HepG2 (cell line): ENCODE measurements around the gene DLAT. TPM values are rescaled to one million over a fixed set of nuclear protein-coding genes. Genes with fewer than 3 reads are reported as not detected.

Experiments used
- ATAC-seq: fragments of 200-7000 bp; cut with Tn5 transposase; 3 replicates; pipeline ENCODE4 v1.9.1; 2020; ENCODE audit warnings: mild to moderate bottlenecking, moderate library complexity
- BruUV-seq: library from RNA; stranded (reverse); fragments of 400-500 nt; replicated peaks from 2 replicates; lab custom pipeline; 2021; lab: Mats Ljungman, UMichigan
- CTCF ChIA-PET: fragments of 300-600 bp; formaldehyde crosslinking; extraction: SDS; loops from one replicate; lab custom pipeline; 2021; ENCODE audit warnings: low total read pairs, inconsistent platforms, low intra/inter-chr PET ratio; lab: Yijun Ruan, JAX
- POLR2A ChIA-PET: fragments of 350-600 bp; sonication (Branson Sonifier 250); formaldehyde crosslinking; loops from one replicate; lab custom pipeline; 2020; ENCODE audit warnings: antibody characterized with exemption, inconsistent platforms; lab: Yijun Ruan, JAX
- DNase-seq: peaks from one replicate; pipeline ENCODE4 v3.0.0-alpha.2; 2015; ENCODE audit warnings: low spot score
- FAIRE-seq: peaks from 3 replicates; lab custom pipeline; 2011; peaks lifted over from hg19 to GRCh38; lab: Jason Lieb, UNC
- H2AFZ ChIP-seq: one replicate; pipeline ENCODE4 v1.6.1; 2011; ENCODE audit warnings: low read length, inconsistent platforms
- H3K27ac ChIP-seq: fragments of 300-600 bp; 3 replicates; pipeline ENCODE4 v1.8.0; 2011; ENCODE audit warnings: mixed run types, mild to moderate bottlenecking, mixed read lengths, low read length, inconsistent platforms; ENCODE audit not compliant: insufficient read depth; ENCODE audit errors: extremely low read length
- H3K27me3 ChIP-seq, 2 experiments: fragments of 200-600 bp in 1 of 2; 2 replicates in 1 of 2; 3 replicates in 1 of 2; pipeline versions ENCODE4 v1.6.0 to v1.8.0; 2011; ENCODE audit warnings: low read length in 2 of 2, mild to moderate bottlenecking in 2 of 2, moderate library complexity in 2 of 2, inconsistent platforms in 1 of 2; ENCODE audit not compliant: insufficient read depth in 2 of 2, control insufficient read depth in 1 of 2
- H3K36me3 ChIP-seq, 2 experiments: fragments of 200-600 bp in 1 of 2; replicated peaks in 1 of 2; 2 replicates in 1 of 2; 3 replicates in 1 of 2; pipeline versions ENCODE4 v1.5.1 to v1.8.0; 2011; ENCODE audit warnings: low read length in 2 of 2, inconsistent platforms in 1 of 2; ENCODE audit not compliant: insufficient read depth in 2 of 2, control insufficient read depth in 1 of 2
- H3K4me1 ChIP-seq: 2 replicates; pipeline ENCODE4 v1.5.1; 2012; ENCODE audit warnings: low read length, inconsistent platforms; ENCODE audit not compliant: insufficient read depth
- H3K4me2 ChIP-seq: 2 replicates; pipeline ENCODE4 v1.6.0; 2011; ENCODE audit warnings: low read depth, low read length, inconsistent platforms
- H3K4me3 ChIP-seq, 3 experiments: fragments of 200-600 bp in 1 of 3; sonication (generic), shearing (Covaris generic) in 1 of 3; replicated peaks in 1 of 3; 2 replicates each; pipeline ENCODE4 v1.5.1; 2011 to 2016; ENCODE audit warnings: low read length in 3 of 3, inconsistent platforms in 2 of 3, low read depth in 2 of 3, mild to moderate bottlenecking in 2 of 3, control low read depth in 1 of 3, mixed read lengths in 1 of 3; ENCODE audit not compliant: insufficient read depth in 1 of 3
- H3K79me2 ChIP-seq: one replicate; pipeline ENCODE4 v1.6.1; 2011; ENCODE audit warnings: low read length, inconsistent platforms; ENCODE audit not compliant: insufficient read depth
- H3K9ac ChIP-seq: 2 replicates; pipeline ENCODE4 v1.6.0; 2011; ENCODE audit warnings: mild to moderate bottlenecking, low read depth, low read length, inconsistent platforms; ENCODE audit not compliant: insufficient read depth
- H3K9me3 ChIP-seq: 2 replicates; pipeline ENCODE4 v1.5.1; 2012; ENCODE audit warnings: mild to moderate bottlenecking, low read length
- H4K20me1 ChIP-seq: 2 replicates; pipeline ENCODE4 v1.6.0; 2011; ENCODE audit warnings: inconsistent platforms, mild to moderate bottlenecking, low read length, moderate library complexity; ENCODE audit not compliant: insufficient read depth
- ELF1 ChIP-seq: sonication (generic); formaldehyde crosslinking; IDR thresholded peaks from 2 replicates; pipeline ENCODE4 v1.4.0; 2020; ENCODE audit warnings: missing genetic modification reagents
- GRHL1 ChIP-seq: sonication (generic); formaldehyde crosslinking; conservative IDR thresholded peaks from 2 replicates; pipeline ENCODE4 v1.8.0; 2022; ENCODE audit warnings: missing genetic modification reagents
- HNRNPK ChIP-seq: fragments of 200-400 bp; formaldehyde crosslinking; IDR thresholded peaks from 2 replicates; pipeline ENCODE4 v1.6.1; 2018; ENCODE audit warnings: low read length, low read depth, moderate library complexity, mild to moderate bottlenecking; ENCODE audit not compliant: poor library complexity, severe bottlenecking
- JARID2 ChIP-seq: sonication (generic); formaldehyde crosslinking; IDR thresholded peaks from 2 replicates; pipeline ENCODE4 v1.8.1; 2023; ENCODE audit warnings: missing genetic modification reagents, inconsistent platforms; ENCODE audit not compliant: insufficient replicate concordance
- MAFF ChIP-seq: IDR thresholded peaks from 2 replicates; pipeline ENCODE4 v1.6.1; 2011; ENCODE audit warnings: low read depth, low read length, improper control_type of control experiment
- MAFK ChIP-seq, 2 experiments: IDR thresholded peaks in 1 of 2; conservative IDR thresholded peaks in 1 of 2; 2 replicates each; pipeline ENCODE4 v1.6.1; 2011; ENCODE audit warnings: improper control_type of control experiment in 2 of 2, low read length in 2 of 2
- NKX3-1 ChIP-seq: sonication (generic); formaldehyde crosslinking; IDR thresholded peaks from 2 replicates; pipeline ENCODE4 v1.5.0; 2020; ENCODE audit warnings: missing genetic modification reagents
- RBAK ChIP-seq: sonication (generic); formaldehyde crosslinking; IDR thresholded peaks from 2 replicates; pipeline ENCODE4 v1.5.1; 2020; ENCODE audit warnings: mild to moderate bottlenecking, missing genetic modification reagents
- SRSF1 ChIP-seq: fragments of 200-400 bp; formaldehyde crosslinking; optimal IDR thresholded peaks from 2 replicates; pipeline ENCODE3; 2017; ENCODE audit warnings: mild to moderate bottlenecking, low read depth, low read length, moderate library complexity
- SYNCRIP ChIP-seq: fragments of 200-400 bp; formaldehyde crosslinking; IDR thresholded peaks from 2 replicates; pipeline ENCODE4 v1.6.1; 2018; ENCODE audit warnings: mild to moderate bottlenecking, low read depth, low read length; ENCODE audit not compliant: insufficient read depth
- WIZ ChIP-seq: sonication (generic); formaldehyde crosslinking; IDR thresholded peaks from 2 replicates; pipeline ENCODE4 v1.5.1; 2020; ENCODE audit warnings: mild to moderate bottlenecking, missing genetic modification reagents
- ZKSCAN1 ChIP-seq: fragments of 150-350 bp; IDR thresholded peaks from 2 replicates; pipeline ENCODE4 v1.6.1; 2014; ENCODE audit warnings: low read length
- ZNF768 ChIP-seq: sonication (generic); formaldehyde crosslinking; IDR thresholded peaks from 2 replicates; pipeline ENCODE4 v1.4.0; 2020; ENCODE audit warnings: missing genetic modification reagents
- WGBS: methylation state at CpG from one replicate; pipeline ENCODE4 v1.1.6; 2017; ENCODE audit warnings: low lambda C conversion rate; 5-methylcytosine and 5-hydroxymethylcytosine counted together
- in situ Hi-C: cut with HindIII; loops from 2 replicates; pipeline ENCODE4 v1.10.0; 2017; ENCODE audit warnings: low pct_unique_long_range_greater_than_20kb; ENCODE audit not compliant: extremely low pct_ligation_motif_present
- intact Hi-C: fragments of 100-400 bp; cut with micrococcal nuclease; formaldehyde crosslinking; loops from one replicate; pipeline ENCODE4 v1.10.0; 2022; ENCODE audit not compliant: unreplicated experiment
- polyA plus RNA-seq, 8 experiments: library from polyadenylated mRNA; depleted of rRNA in 3 of 8; stranded (reverse) in 7 of 8; unstranded in 1 of 8; fragments of >200 nt; fragmentation: Illumina TruSeq in 4 of 8; extraction: Trizol in 4 of 8; gene quantifications; 2 replicates each; pipeline versions ENCODE4 v1.2.1 to v1.2.3, GENCODE V29; 2011 to 2016; ENCODE audit warnings: low read depth in 4 of 8, missing spikeins in 1 of 8, mixed read lengths in 1 of 8; ENCODE audit not compliant: insufficient read depth in 1 of 8
- total RNA-seq, 5 experiments: library from RNA; depleted of rRNA; stranded (reverse); fragments of >200 nt; fragmentation: Illumina TruSeq; extraction: Trizol; gene quantifications; 2 replicates each; pipeline ENCODE4 v1.2.3, GENCODE V29; 2016; ENCODE audit warnings: low read depth in 1 of 5
- TF ChIP-seq, protein P1 (sequence below): sonication (generic); formaldehyde crosslinking; IDR thresholded peaks from 2 replicates; pipeline ENCODE4 v1.8.1; 2022; ENCODE audit warnings: mild to moderate bottlenecking, missing genetic modification reagents
- TF ChIP-seq, protein P2 (sequence below): IDR thresholded peaks from 2 replicates; pipeline ENCODE4 v1.6.1; 2016; ENCODE audit warnings: missing compliant biosample characterization, missing genetic modification reagents, borderline replicate concordance

Gene DLAT
- total and polyA plus RNA-seq, 2 of the 13 experiments (the other 11 are each of a cell fraction or from before 2014, with no cell fraction given): 26.4 to 62.2 TPM

GRCh38 chr11:112100462-112100861 lies 75.3 kb downstream of the DLAT start:
- no TSS peak for BruUV-seq
- POLR2A ChIA-PET: interaction anchor here (1.0 kb wide), 1 partner anchor 13 kb away, joined by 3 read pairs; no protein-coding TSS in a partner anchor
- peak; percentile 64 for TF ChIP-seq MAFF
- no peak for TF ChIP-seq HNRNPK
- TF ChIP-seq MAFK (conservative IDR thresholded peaks at IDR 0.05 in 1 of 2, IDR thresholded peaks at IDR 0.05 in 1 of 2; ENCODE audit: low read length in 2 of 2): peak; percentile 54 to 71
- intact Hi-C loops: no loop called here
- H2AFZ ChIP-seq: no peak overlapping the region
- DNase-seq (no peak), ATAC-seq (no peak), FAIRE-seq (no peak)
- no peak overlapping the region for H3K4me3 ChIP-seq
- no peaks in the 10 kb centered on the region for H4K20me1 ChIP-seq
- CTCF ChIA-PET: no interaction called here
- WGBS: 88% methylated on average over 2 of the region's 2 CpGs
- no peaks in the 10 kb centered on the region for H3K4me1 ChIP-seq
- H3K9ac ChIP-seq: no peak overlapping the region
- H3K27ac ChIP-seq: no peak overlapping the region
- H3K9me3 ChIP-seq: no peaks in the 10 kb centered on the region
- no peaks in the 10 kb centered on the region for H3K27me3 ChIP-seq
- H3K4me2 ChIP-seq: no peak overlapping the region
- H3K79me2 ChIP-seq: no peaks in the 10 kb centered on the region
- in situ Hi-C loops: no loop called here
- no peaks in the 10 kb centered on the region; a peak in 2 of 5 replicates for H3K36me3 ChIP-seq

DNA sequence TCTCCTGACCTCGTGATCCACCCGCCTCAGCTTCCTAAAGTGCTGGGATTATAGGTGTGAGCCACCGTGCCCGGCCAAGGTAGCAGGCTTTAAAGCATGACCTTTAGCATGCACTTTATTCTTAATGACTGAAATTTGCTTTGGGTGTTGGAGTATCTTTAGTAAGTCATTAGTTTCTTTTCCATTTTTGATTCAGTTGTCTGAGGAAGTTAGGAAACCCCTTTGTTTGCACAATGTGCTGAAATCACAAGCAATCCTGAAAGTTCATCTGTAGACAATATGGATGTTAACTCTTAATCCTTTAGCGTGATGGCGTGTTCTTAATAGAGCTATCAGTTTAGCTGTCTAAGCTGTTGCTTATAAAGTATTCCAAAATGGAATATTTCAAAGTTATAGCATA lies 78.2 kb downstream of the DLAT start:
- no peak overlapping the region for H3K4me2 ChIP-seq
- H3K9me3 ChIP-seq: no peaks in the 10 kb centered on the region
- ChIA-PET POLR2A (no interaction called here), CTCF (no interaction called here)
- intact Hi-C loops: no loop called here
- H3K27ac ChIP-seq: no peak overlapping the region
- H3K9ac ChIP-seq: no peak overlapping the region
- DNase-seq (no peak), ATAC-seq (no peak), FAIRE-seq (no peak)
- H2AFZ ChIP-seq: no peak overlapping the region
- H3K79me2 ChIP-seq: no peaks in the 10 kb centered on the region
- no peaks in the 10 kb centered on the region for H4K20me1 ChIP-seq
- BruUV-seq: no TSS peak
- no peaks in the 10 kb centered on the region for H3K36me3 ChIP-seq
- WGBS: 96% methylated on average over 6 of the region's 6 CpGs
- no peaks in the 10 kb centered on the region for H3K27me3 ChIP-seq
- H3K4me1 ChIP-seq: no peaks in the 10 kb centered on the region
- no peak overlapping the region for H3K4me3 ChIP-seq
- in situ Hi-C loops: no loop called here
- no peak for TF ChIP-seq ELF1 (CRISPR knock-in tag)
- TF ChIP-seq RBAK (CRISPR knock-in tag): no peak
- no peak for TF ChIP-seq SYNCRIP
- no peak for TF ChIP-seq JARID2 (CRISPR knock-in tag)
- TF ChIP-seq ZKSCAN1: no peak
- TF ChIP-seq NKX3-1 (CRISPR knock-in tag): no peak
- no peak for TF ChIP-seq WIZ (CRISPR knock-in tag)
- no peak for TF ChIP-seq ZNF768 (CRISPR knock-in tag)
- TF ChIP-seq, protein P1, sequence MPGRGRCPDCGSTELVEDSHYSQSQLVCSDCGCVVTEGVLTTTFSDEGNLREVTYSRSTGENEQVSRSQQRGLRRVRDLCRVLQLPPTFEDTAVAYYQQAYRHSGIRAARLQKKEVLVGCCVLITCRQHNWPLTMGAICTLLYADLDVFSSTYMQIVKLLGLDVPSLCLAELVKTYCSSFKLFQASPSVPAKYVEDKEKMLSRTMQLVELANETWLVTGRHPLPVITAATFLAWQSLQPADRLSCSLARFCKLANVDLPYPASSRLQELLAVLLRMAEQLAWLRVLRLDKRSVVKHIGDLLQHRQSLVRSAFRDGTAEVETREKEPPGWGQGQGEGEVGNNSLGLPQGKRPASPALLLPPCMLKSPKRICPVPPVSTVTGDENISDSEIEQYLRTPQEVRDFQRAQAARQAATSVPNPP (CRISPR knock-in tag): no peak
- TF ChIP-seq, protein P2, sequence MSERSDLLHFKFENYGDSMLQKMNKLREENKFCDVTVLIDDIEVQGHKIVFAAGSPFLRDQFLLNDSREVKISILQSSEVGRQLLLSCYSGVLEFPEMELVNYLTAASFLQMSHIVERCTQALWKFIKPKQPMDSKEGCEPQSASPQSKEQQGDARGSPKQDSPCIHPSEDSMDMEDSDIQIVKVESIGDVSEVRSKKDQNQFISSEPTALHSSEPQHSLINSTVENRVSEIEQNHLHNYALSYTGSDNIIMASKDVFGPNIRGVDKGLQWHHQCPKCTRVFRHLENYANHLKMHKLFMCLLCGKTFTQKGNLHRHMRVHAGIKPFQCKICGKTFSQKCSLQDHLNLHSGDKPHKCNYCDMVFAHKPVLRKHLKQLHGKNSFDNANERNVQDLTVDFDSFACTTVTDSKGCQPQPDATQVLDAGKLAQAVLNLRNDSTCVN (CRISPR knock-in tag): no peak
- no peak for TF ChIP-seq SRSF1
- TF ChIP-seq GRHL1: no peak
